HUES64 (cell line): ENCODE measurements around the gene BCR.
"Not testable (repeated sequence)": the region's sequence is repeated elsewhere in the genome, so short reads cannot be mapped to it uniquely, and the experiment has no call there.

Experiments used
- H3K27ac ChIP-seq: 2 replicates; pipeline ENCODE4 v1.7.0; 2013; ENCODE audit warnings: low read depth, low read length, inconsistent platforms
- H3K27me3 ChIP-seq: 2 replicates; pipeline ENCODE4 v1.6.1; 2013; ENCODE audit warnings: mild to moderate bottlenecking, low read length; ENCODE audit not compliant: insufficient read depth
- H3K36me3 ChIP-seq: 2 replicates; pipeline ENCODE4 v1.6.1; 2013; ENCODE audit warnings: mild to moderate bottlenecking, low read length; ENCODE audit not compliant: insufficient read depth
- H3K4me1 ChIP-seq: 2 replicates; pipeline ENCODE4 v1.6.1; 2013; ENCODE audit warnings: mild to moderate bottlenecking, low read length, moderate library complexity; ENCODE audit not compliant: insufficient read depth
- H3K4me3 ChIP-seq: 2 replicates; pipeline ENCODE4 v1.5.1; 2013; ENCODE audit warnings: mild to moderate bottlenecking, low read length, moderate library complexity
- H3K9ac ChIP-seq: 2 replicates; pipeline ENCODE4 v1.6.1; 2013; ENCODE audit warnings: mild to moderate bottlenecking, low read depth, low read length
- H3K9me3 ChIP-seq: 2 replicates; pipeline ENCODE4 v1.6.1; 2013; ENCODE audit warnings: low read depth, low read length; ENCODE audit not compliant: insufficient read depth
- WGBS: fragments of 150-250, 120-280 bp; methylation state at CpG from one replicate; pipeline ENCODE4 v1.1.7; 2013; ENCODE audit warnings: missing lambda C conversion rate; 5-methylcytosine and 5-hydroxymethylcytosine counted together

The BCR gene

GRCh38 chr22:23333822-23334221 is 153.5 kb downstream of the BCR start:
- H3K36me3 ChIP-seq, H3K9me3 ChIP-seq, H3K4me3 ChIP-seq, H3K27me3 ChIP-seq, H3K4me1 ChIP-seq, H3K27ac ChIP-seq, H3K9ac ChIP-seq: not testable (repeated sequence)

- not testable (repeated sequence) for H3K4me3 ChIP-seq, H3K9me3 ChIP-seq, H3K9ac ChIP-seq, H3K27me3 ChIP-seq, H3K27ac ChIP-seq, H3K4me1 ChIP-seq, H3K36me3 ChIP-seq
- 96% methylated on average over 3 of the region's 9 CpGs for WGBS
Observed at GRCh38 chr22:23337672-23338071, 157.4 kb downstream of the BCR start.

GRCh38 chr22:23341942-23342695 is 161.8 kb downstream of the BCR start:
- not testable (repeated sequence) for H3K27me3 ChIP-seq, H3K36me3 ChIP-seq, H3K27ac ChIP-seq, H3K4me1 ChIP-seq, H3K4me3 ChIP-seq, H3K9me3 ChIP-seq, H3K9ac ChIP-seq
- 87% methylated on average over 6 of the region's 10 CpGs for WGBS

GRCh38 chr22:23351321-23351720 is 171.0 kb downstream of the BCR start:
- no peaks in the 10 kb centered on the region for H3K36me3 ChIP-seq
- no peaks in the 10 kb centered on the region for H3K9me3 ChIP-seq
- no peak overlapping the region for H3K4me3 ChIP-seq
- no CpG with 5 or more reads among the region's 1 CpG for WGBS
- H3K9ac ChIP-seq = no peak overlapping the region
- no peaks in the 10 kb centered on the region for H3K4me1 ChIP-seq
- peaks cover 51% of the 10 kb centered on the region for H3K27me3 ChIP-seq
- H3K27ac ChIP-seq = no peak overlapping the region

GRCh38 chr22:23353004-23353403 is 172.7 kb downstream of the BCR start:
- H3K4me1 ChIP-seq = no peaks in the 10 kb centered on the region
- no peaks in the 10 kb centered on the region for H3K36me3 ChIP-seq
- H3K9ac ChIP-seq = no peak overlapping the region
- peaks cover 63% of the 10 kb centered on the region for H3K27me3 ChIP-seq
- H3K9me3 ChIP-seq = no peaks in the 10 kb centered on the region
- 89% methylated on average over 1 of the region's 1 CpG for WGBS
- no peak overlapping the region for H3K4me3 ChIP-seq
- H3K27ac ChIP-seq = no peak overlapping the region

GRCh38 chr22:23353696-23354095 is 173.4 kb downstream of the BCR start:
- no peak overlapping the region for H3K9ac ChIP-seq
- no peaks in the 10 kb centered on the region for H3K9me3 ChIP-seq
- WGBS = 98% methylated on average over 1 of the region's 1 CpG
- no peak overlapping the region for H3K4me3 ChIP-seq
- no peaks in the 10 kb centered on the region for H3K4me1 ChIP-seq
- no peak overlapping the region for H3K27ac ChIP-seq
- no peaks in the 10 kb centered on the region for H3K36me3 ChIP-seq
- peaks cover 64% of the 10 kb centered on the region for H3K27me3 ChIP-seq

- H3K36me3 ChIP-seq = no peaks in the 10 kb centered on the region
- no peak overlapping the region for H3K9ac ChIP-seq
- H3K27me3 ChIP-seq = peaks cover 73% of the 10 kb centered on the region
- no peak overlapping the region for H3K27ac ChIP-seq
- no peak overlapping the region for H3K4me3 ChIP-seq
- no peaks in the 10 kb centered on the region for H3K9me3 ChIP-seq
- no peaks in the 10 kb centered on the region for H3K4me1 ChIP-seq
- WGBS = 85% methylated on average over 4 of the region's 4 CpGs
Observed at GRCh38 chr22:23356094-23356493, 175.8 kb downstream of the BCR start.

- Histone ChIP-seq H3K27ac (no peak overlapping the region), H3K36me3 (no peaks in the 10 kb centered on the region), H3K4me3 (no peak overlapping the region), H3K9me3 (no peaks in the 10 kb centered on the region), H3K27me3 (peaks cover 78% of the 10 kb centered on the region), H3K4me1 (no peaks in the 10 kb centered on the region), H3K9ac (no peak overlapping the region)
- 87% methylated on average over 14 of the region's 14 CpGs for WGBS
Observed at GRCh38 chr22:23357053-23357452, 176.7 kb downstream of the BCR start.

GRCh38 chr22:23359583-23360123 is 179.3 kb downstream of the BCR start:
- no peak overlapping the region for H3K27ac ChIP-seq
- H3K4me1 ChIP-seq = no peaks in the 10 kb centered on the region
- H3K27me3 ChIP-seq = peaks cover 87% of the 10 kb centered on the region
- 70% methylated on average over 5 of the region's 5 CpGs for WGBS
- H3K9me3 ChIP-seq = no peaks in the 10 kb centered on the region
- no peaks in the 10 kb centered on the region for H3K36me3 ChIP-seq
- no peak overlapping the region for H3K9ac ChIP-seq
- no peak overlapping the region for H3K4me3 ChIP-seq

GRCh38 chr22:23361676-23362075 is 181.4 kb downstream of the BCR start:
- H3K27me3 ChIP-seq = peaks cover 92% of the 10 kb centered on the region
- no peak overlapping the region for H3K27ac ChIP-seq
- H3K9ac ChIP-seq = no peak overlapping the region
- no peaks in the 10 kb centered on the region for H3K9me3 ChIP-seq
- H3K4me3 ChIP-seq = no peak overlapping the region
- no peaks in the 10 kb centered on the region for H3K36me3 ChIP-seq
- no peaks in the 10 kb centered on the region for H3K4me1 ChIP-seq

- H3K9ac ChIP-seq = no peak overlapping the region
- no peaks in the 10 kb centered on the region for H3K36me3 ChIP-seq
- no peak overlapping the region for H3K4me3 ChIP-seq
- H3K27me3 ChIP-seq = peaks cover 98% of the 10 kb centered on the region
- 54% methylated on average over 3 of the region's 3 CpGs for WGBS
- H3K4me1 ChIP-seq = peaks cover 11% of the 10 kb centered on the region
- H3K27ac ChIP-seq = no peak overlapping the region
- no peaks in the 10 kb centered on the region for H3K9me3 ChIP-seq
Observed at GRCh38 chr22:23363683-23364082, 183.4 kb downstream of the BCR start.

- H3K9ac ChIP-seq = no peak overlapping the region
- no peak overlapping the region for H3K4me3 ChIP-seq
- H3K27ac ChIP-seq = no peak overlapping the region
- peaks cover 99% of the 10 kb centered on the region for H3K27me3 ChIP-seq
- no peaks in the 10 kb centered on the region for H3K9me3 ChIP-seq
- peaks cover 11% of the 10 kb centered on the region for H3K4me1 ChIP-seq
- WGBS = 73% methylated on average over 3 of the region's 3 CpGs
- H3K36me3 ChIP-seq = no peaks in the 10 kb centered on the region
Observed at GRCh38 chr22:23364389-23364788, 184.1 kb downstream of the BCR start.
